ENCODE data around the gene CSRNP2. TPM values are rescaled to one million over a fixed set of nuclear protein-coding genes. Genes with fewer than 3 reads are reported as not detected.

Gene CSRNP2, protein sequence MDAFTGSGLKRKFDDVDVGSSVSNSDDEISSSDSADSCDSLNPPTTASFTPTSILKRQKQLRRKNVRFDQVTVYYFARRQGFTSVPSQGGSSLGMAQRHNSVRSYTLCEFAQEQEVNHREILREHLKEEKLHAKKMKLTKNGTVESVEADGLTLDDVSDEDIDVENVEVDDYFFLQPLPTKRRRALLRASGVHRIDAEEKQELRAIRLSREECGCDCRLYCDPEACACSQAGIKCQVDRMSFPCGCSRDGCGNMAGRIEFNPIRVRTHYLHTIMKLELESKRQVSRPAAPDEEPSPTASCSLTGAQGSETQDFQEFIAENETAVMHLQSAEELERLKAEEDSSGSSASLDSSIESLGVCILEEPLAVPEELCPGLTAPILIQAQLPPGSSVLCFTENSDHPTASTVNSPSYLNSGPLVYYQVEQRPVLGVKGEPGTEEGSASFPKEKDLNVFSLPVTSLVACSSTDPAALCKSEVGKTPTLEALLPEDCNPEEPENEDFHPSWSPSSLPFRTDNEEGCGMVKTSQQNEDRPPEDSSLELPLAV
- total RNA-seq (2014; rRNA removed; shearing (Covaris generic)) = 13.1 and 15.7 TPM in 2 replicates

DNA sequence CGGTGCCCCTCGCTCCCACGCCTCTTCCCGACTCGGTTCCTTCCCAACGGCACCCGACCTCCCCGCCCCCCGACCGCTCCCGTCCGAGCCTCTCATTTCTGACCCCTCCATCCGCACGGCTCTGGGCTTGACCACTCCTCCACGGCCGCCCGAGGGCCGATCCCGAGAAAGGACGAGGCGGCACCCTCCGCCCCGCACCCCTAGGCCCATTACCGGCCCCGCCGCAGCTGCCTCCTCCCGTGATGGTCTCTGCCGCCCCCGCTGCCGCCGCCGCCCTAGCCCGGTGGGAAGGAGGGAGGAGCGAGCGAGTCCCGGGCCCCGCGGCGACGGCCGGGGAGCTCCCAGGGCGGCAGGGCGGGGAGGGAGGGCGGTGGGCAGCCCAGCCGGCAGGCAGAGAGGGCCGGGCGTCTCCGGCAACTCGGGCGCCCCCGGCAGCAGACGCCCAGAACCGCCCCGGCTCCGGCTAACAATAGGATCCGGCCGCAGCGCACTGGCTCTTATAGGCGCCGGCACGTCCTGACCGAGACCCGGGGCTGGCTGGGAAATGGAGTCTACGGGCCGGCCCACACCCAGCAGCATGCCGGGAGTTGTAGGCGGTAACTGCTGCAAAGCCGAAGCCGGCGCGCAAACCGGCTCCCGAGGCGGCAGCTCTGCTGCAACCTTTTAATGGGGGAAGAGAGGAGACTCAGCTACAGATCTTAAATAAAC, at the start of gene CSRNP2:
CSRNP2 (minus strand) TSS at position 471 of the 708 bp plus-strand sequence. CDS start 7,035 bp downstream, outside the sequence.

DNA sequence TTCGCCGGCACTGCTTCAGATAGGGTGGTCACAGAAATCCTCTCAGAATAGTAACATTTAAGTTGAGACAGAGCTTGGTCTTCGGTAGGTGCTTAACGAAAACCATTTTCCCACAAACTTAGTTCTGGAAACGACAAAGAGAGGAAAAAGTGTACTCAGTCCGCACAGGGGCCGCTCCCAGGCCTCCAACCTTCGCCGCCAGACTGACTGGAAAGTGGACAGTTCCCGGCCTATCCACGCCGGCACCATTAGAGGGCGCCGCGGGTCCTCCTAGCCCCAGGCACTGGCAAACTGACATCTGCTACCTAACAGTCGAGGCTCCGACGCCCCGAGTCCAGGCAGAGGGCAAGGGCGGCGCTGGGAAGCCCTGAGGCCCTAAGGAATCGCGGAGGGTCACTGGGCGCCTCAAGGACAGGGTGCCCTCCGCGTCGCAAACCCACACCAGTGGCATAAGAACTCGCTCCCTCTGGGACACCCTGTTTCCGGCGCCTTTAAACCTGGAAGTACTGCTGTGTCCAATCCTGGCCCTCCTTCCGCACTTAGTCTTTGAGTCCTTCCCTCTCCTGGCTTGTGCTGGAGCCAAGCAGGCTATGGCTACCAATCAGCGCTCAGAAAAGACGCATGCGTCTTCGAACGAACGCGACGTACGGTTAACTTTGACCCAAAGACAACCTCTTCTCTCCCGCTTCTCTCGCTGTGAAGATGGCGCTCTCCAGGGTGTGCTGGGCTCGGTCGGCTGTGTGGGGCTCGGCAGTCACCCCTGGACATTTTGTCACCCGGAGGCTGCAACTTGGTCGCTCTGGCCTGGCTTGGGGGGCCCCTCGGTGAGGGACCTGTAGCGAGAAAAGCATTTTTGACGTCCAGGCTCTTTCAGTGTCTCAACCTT, 35.5 kb downstream of the CSRNP2 start, which contains the start of gene LETMD1:
LETMD1 (plus strand) TSS at position 673 of the 886 bp plus-strand sequence; CDS start at position 703, 30 bp downstream.

DNA sequence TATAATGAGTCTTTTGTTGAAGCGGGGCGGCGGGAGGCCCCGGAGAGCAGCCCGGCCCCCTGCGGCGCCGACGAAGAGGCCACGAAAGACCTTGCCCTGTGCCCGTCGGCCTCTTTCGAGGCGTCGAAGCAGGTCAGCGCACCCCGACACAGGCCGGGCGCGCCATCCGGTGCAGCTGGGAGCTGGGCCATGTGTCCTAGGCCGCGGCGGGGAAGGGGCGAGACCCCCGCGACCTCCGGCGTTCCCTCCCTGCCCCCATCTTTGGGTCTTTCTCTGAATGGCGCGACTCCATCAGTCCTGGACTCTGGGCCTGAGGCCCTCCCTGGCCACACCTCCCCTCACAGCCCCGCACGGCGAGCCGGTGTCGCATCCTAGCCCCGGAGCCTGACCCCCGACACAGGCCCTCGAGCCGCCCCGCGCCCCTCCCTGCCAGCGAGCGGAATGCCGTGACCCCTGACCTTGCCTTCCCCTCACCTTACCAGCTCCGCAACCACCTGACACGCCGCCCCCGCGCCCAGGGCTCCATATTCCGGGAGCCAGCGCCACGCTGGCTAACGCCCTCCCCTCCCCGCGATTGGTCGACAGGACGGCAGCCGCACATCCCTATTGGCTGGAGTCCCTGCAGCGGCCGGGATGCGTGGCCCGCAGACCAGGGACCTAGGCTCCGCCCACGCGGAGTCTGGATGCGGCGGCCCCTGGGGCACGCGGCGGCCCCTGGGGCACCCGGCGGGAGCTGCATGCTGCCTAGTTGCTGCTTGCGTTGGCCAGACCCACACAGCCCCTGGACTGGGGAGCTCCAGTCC, 57.4 kb downstream of the CSRNP2 start, which contains the start of gene SLC11A2:
SLC11A2 (minus strand) TSS at position 549 of the 803 bp plus-strand sequence. CDS start 15,656 bp downstream, outside the sequence.

Small RNA genes lying within 50 kb of the gene (small RNA-seq; reads per million reads assigned to genes)
- gene RNU6-1273P (not detected), gene RNU6-87P (not detected)

Other genes with a start within 250 kb of the CSRNP2 start
- gene TMPRSS12, start 240.7 kb downstream of the CSRNP2 start, total RNA-seq (2014; rRNA removed; shearing (Covaris generic)) = not detected in 2 replicates
- gene HIGD1C, start 131.1 kb downstream of the CSRNP2 start, total RNA-seq (2014; rRNA removed; shearing (Covaris generic)) = not detected in 2 replicates
- gene SLC11A2, start 57.2 kb downstream of the CSRNP2 start, total RNA-seq (2014; rRNA removed; shearing (Covaris generic)) = 17.7 TPM in 2 replicates
- 78.2 and 91.8 TPM in 2 replicates for gene LETMD1, start 35.3 kb downstream of the CSRNP2 start, total RNA-seq (2014; rRNA removed; shearing (Covaris generic))
- gene TFCP2, start 89.5 kb upstream of the CSRNP2 start, total RNA-seq (2014; rRNA removed; shearing (Covaris generic)) = 10.6 and 12.0 TPM in 2 replicates
- gene POU6F1, start 134.5 kb upstream of the CSRNP2 start, total RNA-seq (2014; rRNA removed; shearing (Covaris generic)) = 2.0 and 4.0 TPM in 2 replicates
- 99.5 and 131 TPM in 2 replicates for gene DAZAP2, start 155.2 kb upstream of the CSRNP2 start, total RNA-seq (2014; rRNA removed; shearing (Covaris generic))
- gene SMAGP, start 186.8 kb upstream of the CSRNP2 start, total RNA-seq (2014; rRNA removed; shearing (Covaris generic)) = 19.7 and 25.6 TPM in 2 replicates
- gene BIN2, start 240.6 kb upstream of the CSRNP2 start, total RNA-seq (2014; rRNA removed; shearing (Covaris generic)) = not detected in 2 replicates